HepG2 (cell line): ENCODE measurements around the gene RHBDD1. TPM values are rescaled to one million over a fixed set of nuclear protein-coding genes. Genes with fewer than 3 reads are reported as not detected.

Experiments used
- CREB1 ChIP-seq, 2 experiments: fragments of 450-650 bp in 1 of 2; IDR thresholded peaks; 2 replicates each; pipeline ENCODE4 v1.6.1; 2016 to 2017; ENCODE audit warnings: control low read depth in 1 of 2, mild to moderate bottlenecking in 1 of 2, missing compliant biosample characterization in 1 of 2, missing genetic modification characterization in 1 of 2
- HBP1 ChIP-seq: IDR thresholded peaks from 2 replicates; pipeline ENCODE4 v1.6.1; 2016; ENCODE audit warnings: low read depth, control low read depth
- HIC2 ChIP-seq: sonication (generic); formaldehyde crosslinking; IDR thresholded peaks from 2 replicates; pipeline ENCODE4 v1.9.0; 2022; ENCODE audit warnings: low read depth, missing genetic modification reagents
- MAFK ChIP-seq, 2 experiments: IDR thresholded peaks in 1 of 2; conservative IDR thresholded peaks in 1 of 2; 2 replicates each; pipeline ENCODE4 v1.6.1; 2011; ENCODE audit warnings: improper control_type of control experiment in 2 of 2, low read length in 2 of 2
- RBAK ChIP-seq: sonication (generic); formaldehyde crosslinking; IDR thresholded peaks from 2 replicates; pipeline ENCODE4 v1.5.1; 2020; ENCODE audit warnings: mild to moderate bottlenecking, missing genetic modification reagents
- RORA ChIP-seq: sonication (generic); formaldehyde crosslinking; IDR thresholded peaks from 2 replicates; pipeline ENCODE4 v1.5.0; 2020; ENCODE audit warnings: mild to moderate bottlenecking, missing genetic modification reagents, moderate library complexity
- SMC3 ChIP-seq: IDR thresholded peaks from 2 replicates; pipeline ENCODE4 v1.6.1; 2011; ENCODE audit warnings: low read length, improper control_type of control experiment
- STAG1 ChIP-seq: sonication (generic); formaldehyde crosslinking; IDR thresholded peaks from 2 replicates; pipeline ENCODE4 v1.4.0; 2020; ENCODE audit warnings: missing genetic modification reagents
- ZBTB43 ChIP-seq: sonication (generic); formaldehyde crosslinking; conservative IDR thresholded peaks from 2 replicates; pipeline ENCODE4 v1.4.0; 2020; ENCODE audit warnings: missing genetic modification reagents
- ZMAT3 ChIP-seq: sonication (generic); formaldehyde crosslinking; conservative IDR thresholded peaks from 2 replicates; pipeline ENCODE4 v1.7.0; 2021; ENCODE audit warnings: missing genetic modification reagents
- ZNF331 ChIP-seq: sonication (generic); formaldehyde crosslinking; IDR thresholded peaks from 2 replicates; pipeline ENCODE4 v1.4.0; 2020; ENCODE audit warnings: missing genetic modification reagents
- ZNF703 ChIP-seq: sonication (generic); formaldehyde crosslinking; IDR thresholded peaks from 2 replicates; pipeline ENCODE4 v1.5.1; 2020; ENCODE audit warnings: missing genetic modification reagents, mild to moderate bottlenecking, moderate library complexity, borderline replicate concordance
- ZNF761 ChIP-seq: sonication (generic); formaldehyde crosslinking; conservative IDR thresholded peaks from 2 replicates; pipeline ENCODE4 v1.4.0; 2020; ENCODE audit warnings: mild to moderate bottlenecking, missing genetic modification reagents
- ZNF816 ChIP-seq: sonication (generic); formaldehyde crosslinking; IDR thresholded peaks from 2 replicates; pipeline ENCODE4 v1.8.0; 2022; ENCODE audit warnings: missing genetic modification reagents, mild to moderate bottlenecking, borderline replicate concordance
- polyA plus RNA-seq, 8 experiments: library from polyadenylated mRNA; depleted of rRNA in 3 of 8; stranded (reverse) in 7 of 8; unstranded in 1 of 8; fragments of >200 nt; fragmentation: Illumina TruSeq in 4 of 8; extraction: Trizol in 4 of 8; gene quantifications; 2 replicates each; pipeline versions ENCODE4 v1.2.1 to v1.2.3, GENCODE V29; 2011 to 2016; ENCODE audit warnings: low read depth in 4 of 8, missing spikeins in 1 of 8, mixed read lengths in 1 of 8; ENCODE audit not compliant: insufficient read depth in 1 of 8
- total RNA-seq, 5 experiments: library from RNA; depleted of rRNA; stranded (reverse); fragments of >200 nt; fragmentation: Illumina TruSeq; extraction: Trizol; gene quantifications; 2 replicates each; pipeline ENCODE4 v1.2.3, GENCODE V29; 2016; ENCODE audit warnings: low read depth in 1 of 5
- TF ChIP-seq, protein P1 (sequence below): sonication (generic); formaldehyde crosslinking; IDR thresholded peaks from 2 replicates; pipeline ENCODE4 v1.5.1; 2020; ENCODE audit warnings: mild to moderate bottlenecking, moderate library complexity, missing genetic modification reagents
- TF ChIP-seq, protein P2 (sequence below): IDR thresholded peaks from 2 replicates; pipeline ENCODE4 v1.6.1; 2016; ENCODE audit warnings: missing compliant biosample characterization, missing genetic modification reagents, borderline replicate concordance
- TF ChIP-seq, protein P3 (sequence below): sonication (generic); formaldehyde crosslinking; IDR thresholded peaks from 2 replicates; pipeline ENCODE4 v1.5.0; 2020; ENCODE audit warnings: mild to moderate bottlenecking, missing genetic modification reagents, moderate library complexity
- TF ChIP-seq, protein P4 (sequence below): sonication (generic); formaldehyde crosslinking; IDR thresholded peaks from 2 replicates; pipeline ENCODE4 v1.4.0; 2020; ENCODE audit warnings: mild to moderate bottlenecking, low read depth, missing genetic modification reagents

RHBDD1 gene
- total and polyA plus RNA-seq, 2 of the 13 experiments (the other 11 are each of a cell fraction or from before 2014, with no cell fraction given): 8.2 to 9.5 TPM

DNA sequence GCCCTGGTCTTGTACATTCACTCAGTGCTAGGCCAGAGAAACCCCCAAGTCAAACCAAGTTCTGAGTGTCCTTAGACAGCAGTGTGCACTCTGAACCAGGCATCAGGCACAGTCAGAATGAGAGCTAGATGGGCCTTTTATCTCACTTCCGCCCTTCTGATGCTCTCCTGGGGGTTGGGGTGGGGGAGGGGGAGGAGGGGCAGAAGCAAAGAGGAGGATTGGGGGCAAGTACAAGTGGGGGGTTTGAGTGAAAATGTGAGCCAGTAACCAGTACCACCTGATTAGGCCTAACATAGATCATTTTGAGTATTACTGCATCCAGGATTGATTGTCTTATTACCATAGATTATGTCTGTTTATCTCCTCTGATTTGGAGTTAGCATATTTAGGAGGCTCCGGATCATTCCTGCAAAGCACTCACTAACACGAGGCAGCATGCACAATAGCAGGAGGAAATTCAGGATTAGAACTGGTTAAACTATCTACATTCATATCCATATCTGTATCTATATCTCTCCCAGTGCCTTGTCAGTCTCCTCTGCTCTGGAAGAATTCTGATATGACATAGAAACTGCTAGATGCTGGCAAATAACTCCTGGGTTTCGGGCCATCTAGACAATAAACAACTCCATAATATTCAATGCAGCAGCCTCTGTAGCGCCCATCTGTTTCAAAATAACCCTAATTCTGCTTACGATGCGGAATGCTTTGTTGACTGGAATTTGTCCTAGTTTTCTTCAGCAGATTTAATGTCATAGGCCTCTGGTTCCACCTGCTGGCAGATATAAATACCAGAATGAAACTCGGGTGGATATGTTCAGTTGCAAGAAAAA is 149.1 kb downstream of the RHBDD1 start (continued):
- TF ChIP-seq, protein P1, sequence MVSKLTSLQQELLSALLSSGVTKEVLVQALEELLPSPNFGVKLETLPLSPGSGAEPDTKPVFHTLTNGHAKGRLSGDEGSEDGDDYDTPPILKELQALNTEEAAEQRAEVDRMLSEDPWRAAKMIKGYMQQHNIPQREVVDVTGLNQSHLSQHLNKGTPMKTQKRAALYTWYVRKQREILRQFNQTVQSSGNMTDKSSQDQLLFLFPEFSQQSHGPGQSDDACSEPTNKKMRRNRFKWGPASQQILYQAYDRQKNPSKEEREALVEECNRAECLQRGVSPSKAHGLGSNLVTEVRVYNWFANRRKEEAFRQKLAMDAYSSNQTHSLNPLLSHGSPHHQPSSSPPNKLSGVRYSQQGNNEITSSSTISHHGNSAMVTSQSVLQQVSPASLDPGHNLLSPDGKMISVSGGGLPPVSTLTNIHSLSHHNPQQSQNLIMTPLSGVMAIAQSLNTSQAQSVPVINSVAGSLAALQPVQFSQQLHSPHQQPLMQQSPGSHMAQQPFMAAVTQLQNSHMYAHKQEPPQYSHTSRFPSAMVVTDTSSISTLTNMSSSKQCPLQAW: no peak
- no peak for TF ChIP-seq ZBTB43 (CRISPR knock-in tag)
- no peak for TF ChIP-seq RORA (CRISPR knock-in tag)
- 0 out of 2 replicates have a peak, but pooled peaks have one; percentile 7 for TF ChIP-seq ZNF331
- no peak for TF ChIP-seq ZNF816 (CRISPR knock-in tag)
- TF ChIP-seq, protein P2, sequence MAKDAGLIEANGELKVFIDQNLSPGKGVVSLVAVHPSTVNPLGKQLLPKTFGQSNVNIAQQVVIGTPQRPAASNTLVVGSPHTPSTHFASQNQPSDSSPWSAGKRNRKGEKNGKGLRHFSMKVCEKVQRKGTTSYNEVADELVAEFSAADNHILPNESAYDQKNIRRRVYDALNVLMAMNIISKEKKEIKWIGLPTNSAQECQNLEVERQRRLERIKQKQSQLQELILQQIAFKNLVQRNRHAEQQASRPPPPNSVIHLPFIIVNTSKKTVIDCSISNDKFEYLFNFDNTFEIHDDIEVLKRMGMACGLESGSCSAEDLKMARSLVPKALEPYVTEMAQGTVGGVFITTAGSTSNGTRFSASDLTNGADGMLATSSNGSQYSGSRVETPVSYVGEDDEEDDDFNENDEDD (CRISPR knock-in tag): no peak
- no peak for TF ChIP-seq HIC2 (CRISPR knock-in tag)
- TF ChIP-seq MAFK (conservative IDR thresholded peaks at IDR 0.05 in 1 of 2, IDR thresholded peaks at IDR 0.05 in 1 of 2; ENCODE audit: low read length in 2 of 2): peak; percentile 96 to 98
- TF ChIP-seq SMC3: peak; percentile 98
- no peak for TF ChIP-seq ZNF703 (CRISPR knock-in tag)
- TF ChIP-seq STAG1 (CRISPR knock-in tag): peak; percentile 98
- no peak for TF ChIP-seq ZNF761 (CRISPR knock-in tag)
- TF ChIP-seq, protein P3, sequence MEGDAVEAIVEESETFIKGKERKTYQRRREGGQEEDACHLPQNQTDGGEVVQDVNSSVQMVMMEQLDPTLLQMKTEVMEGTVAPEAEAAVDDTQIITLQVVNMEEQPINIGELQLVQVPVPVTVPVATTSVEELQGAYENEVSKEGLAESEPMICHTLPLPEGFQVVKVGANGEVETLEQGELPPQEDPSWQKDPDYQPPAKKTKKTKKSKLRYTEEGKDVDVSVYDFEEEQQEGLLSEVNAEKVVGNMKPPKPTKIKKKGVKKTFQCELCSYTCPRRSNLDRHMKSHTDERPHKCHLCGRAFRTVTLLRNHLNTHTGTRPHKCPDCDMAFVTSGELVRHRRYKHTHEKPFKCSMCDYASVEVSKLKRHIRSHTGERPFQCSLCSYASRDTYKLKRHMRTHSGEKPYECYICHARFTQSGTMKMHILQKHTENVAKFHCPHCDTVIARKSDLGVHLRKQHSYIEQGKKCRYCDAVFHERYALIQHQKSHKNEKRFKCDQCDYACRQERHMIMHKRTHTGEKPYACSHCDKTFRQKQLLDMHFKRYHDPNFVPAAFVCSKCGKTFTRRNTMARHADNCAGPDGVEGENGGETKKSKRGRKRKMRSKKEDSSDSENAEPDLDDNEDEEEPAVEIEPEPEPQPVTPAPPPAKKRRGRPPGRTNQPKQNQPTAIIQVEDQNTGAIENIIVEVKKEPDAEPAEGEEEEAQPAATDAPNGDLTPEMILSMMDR (CRISPR knock-in tag): peak; percentile 82
- no peak for TF ChIP-seq RBAK (CRISPR knock-in tag)
- TF ChIP-seq, protein P4, sequence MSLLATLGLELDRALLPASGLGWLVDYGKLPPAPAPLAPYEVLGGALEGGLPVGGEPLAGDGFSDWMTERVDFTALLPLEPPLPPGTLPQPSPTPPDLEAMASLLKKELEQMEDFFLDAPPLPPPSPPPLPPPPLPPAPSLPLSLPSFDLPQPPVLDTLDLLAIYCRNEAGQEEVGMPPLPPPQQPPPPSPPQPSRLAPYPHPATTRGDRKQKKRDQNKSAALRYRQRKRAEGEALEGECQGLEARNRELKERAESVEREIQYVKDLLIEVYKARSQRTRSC (CRISPR knock-in tag): no peak
- no peak for TF ChIP-seq CREB1 (IDR thresholded peaks at IDR 0.05)
- no peak for TF ChIP-seq CREB1 (CRISPR knock-in tag; IDR thresholded peaks at IDR 0.05)
- no peak for TF ChIP-seq ZMAT3 (CRISPR knock-in tag)
- TF ChIP-seq HBP1: no peak
